ENCODE data around the gene KSR1. TPM values are rescaled to one million over a fixed set of nuclear protein-coding genes. Genes with fewer than 3 reads are reported as not detected.
A peak's percentile ranks its signal among the peaks of the same experiment; 100 is the strongest.

Gene KSR1
- polyA plus RNA-seq, 5 donors: 50.0 to 72.7 (median 53.4) TPM

GRCh38 chr17:27586203-27586721, 130.0 kb downstream of the KSR1 start:
- DNase-seq: no peak

DNA sequence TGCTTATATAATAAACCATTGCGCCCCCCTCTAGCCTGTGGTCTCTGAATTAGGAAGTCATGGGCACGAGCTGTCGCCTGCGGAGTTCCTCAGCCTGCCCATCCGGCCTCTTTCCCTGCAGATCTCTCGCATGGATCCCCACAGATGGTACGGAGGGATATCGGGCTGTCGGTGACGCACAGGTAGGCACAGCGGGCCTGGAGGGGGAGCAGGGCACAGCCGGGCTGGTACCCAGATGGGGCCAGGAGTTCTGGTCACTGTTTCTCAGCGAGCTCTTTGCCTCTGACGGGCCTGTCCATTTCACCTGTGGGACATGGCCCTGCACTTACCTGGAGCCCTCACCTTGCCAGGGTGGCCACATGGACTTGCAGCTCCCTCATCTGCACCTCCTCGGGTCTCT, 132.1 kb downstream of the KSR1 start:
- DNase-seq: no peak

- no peak for DNase-seq
These were observed 134.6 kb downstream of the KSR1 start for GRCh38 chr17:27590864-27591263.

- no peak for DNase-seq
These were observed 135.7 kb downstream of the KSR1 start for GRCh38 chr17:27591986-27592385.

DNA sequence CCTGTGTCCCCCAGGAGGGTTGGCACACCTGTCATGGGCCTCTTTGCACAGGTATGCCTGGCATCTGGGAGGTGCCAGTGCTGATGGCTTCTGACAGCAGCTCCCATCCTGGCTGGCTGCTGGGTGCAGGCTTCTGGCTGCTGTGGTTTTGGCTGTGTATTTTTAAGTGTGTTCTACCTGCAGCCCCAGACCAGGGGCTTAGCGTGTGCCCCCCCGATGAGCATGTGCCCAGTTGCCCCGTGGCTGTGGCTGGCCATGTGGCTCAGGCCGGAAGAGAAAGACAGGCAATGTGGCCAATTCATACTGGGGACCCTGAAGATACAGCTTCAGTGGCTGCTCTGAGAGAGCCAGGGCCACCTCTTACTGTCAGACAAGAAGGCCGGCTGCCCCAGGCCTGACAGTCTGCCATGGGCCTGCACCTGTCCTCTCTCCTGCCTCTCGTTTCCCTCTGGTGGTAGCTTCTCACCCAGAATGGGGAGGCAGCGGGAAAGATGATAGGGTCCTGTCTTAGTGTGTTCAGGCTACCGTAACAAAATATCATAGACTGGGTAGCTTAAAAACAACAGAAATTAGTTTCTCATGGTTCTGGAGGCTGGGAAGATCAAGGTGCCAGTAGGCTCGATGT, 137.1 kb downstream of the KSR1 start:
- DNase-seq: no peak

DNA sequence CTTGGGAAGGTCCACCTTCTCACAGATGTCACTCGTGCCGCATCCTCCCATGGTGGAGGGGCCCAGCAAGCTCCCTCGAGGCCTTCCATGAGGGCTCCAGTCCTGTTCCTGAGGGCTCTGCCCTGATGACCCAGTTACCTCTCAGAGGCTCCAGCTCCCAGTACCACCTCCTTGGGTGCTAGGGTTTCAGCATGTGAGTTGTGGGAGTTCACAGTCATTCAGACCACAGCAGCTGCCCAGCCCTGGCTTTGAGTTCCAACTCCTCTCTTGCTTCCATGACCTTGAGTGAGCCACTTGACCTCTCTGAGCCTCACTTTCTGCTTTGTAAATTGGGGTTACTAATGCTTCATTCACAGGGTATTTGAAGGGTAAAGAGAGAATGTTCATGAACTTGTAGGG, 137.6 kb downstream of the KSR1 start:
- no peak for DNase-seq

GRCh38 chr17:27595208-27595607, 139.0 kb downstream of the KSR1 start:
- no peak for DNase-seq

DNA sequence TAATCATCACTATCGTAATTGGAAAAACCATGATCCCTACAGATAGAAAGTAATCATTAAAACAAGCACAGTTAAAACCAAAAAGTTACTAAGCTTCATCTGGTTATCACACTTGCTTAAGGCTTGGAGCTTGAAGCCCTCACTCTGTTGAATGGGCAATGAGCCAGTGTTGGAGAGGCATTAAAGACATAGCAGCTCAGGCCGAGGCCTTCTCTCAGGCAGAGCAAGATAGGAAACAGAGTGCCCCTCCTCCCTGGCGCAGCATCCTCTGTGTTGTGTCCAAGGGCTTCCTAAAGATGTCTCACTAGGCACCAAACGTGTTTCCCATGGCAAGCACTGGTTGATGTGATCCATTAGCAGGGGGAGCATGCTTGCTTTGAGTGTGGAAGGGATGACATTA, 139.8 kb downstream of the KSR1 start:
- DNase-seq: peak; percentile 76 to 78

DNA sequence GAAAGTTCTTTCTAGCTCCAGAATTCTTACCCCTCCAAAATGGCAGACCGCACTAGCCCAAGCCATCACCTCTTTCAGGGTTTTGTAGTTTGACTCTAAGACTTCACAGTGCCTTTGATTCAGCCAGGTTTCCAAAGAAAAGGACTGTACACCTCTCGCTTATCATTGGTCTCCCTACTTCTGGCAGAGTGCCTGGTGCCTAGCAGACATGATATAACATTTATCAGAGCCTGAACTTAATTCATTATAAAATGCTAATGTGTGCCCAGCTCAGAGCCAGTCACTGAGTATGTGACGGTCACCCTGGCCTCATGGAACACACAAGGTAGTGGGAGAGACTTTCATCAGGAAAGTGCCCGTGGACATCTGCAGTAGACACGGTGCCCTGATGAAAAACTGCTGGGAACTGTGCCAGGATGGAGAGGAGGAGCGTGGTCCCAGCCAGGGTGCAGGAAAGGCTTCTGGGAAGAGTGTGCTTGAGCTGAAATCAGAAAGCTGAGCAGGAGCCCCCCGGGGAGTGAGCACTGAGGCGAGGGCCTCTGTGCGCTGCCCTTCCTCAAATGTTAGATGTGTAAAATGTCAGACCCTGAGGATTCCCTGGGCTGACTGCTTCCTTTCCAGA, 140.4 kb downstream of the KSR1 start:
- no peak for DNase-seq

DNA sequence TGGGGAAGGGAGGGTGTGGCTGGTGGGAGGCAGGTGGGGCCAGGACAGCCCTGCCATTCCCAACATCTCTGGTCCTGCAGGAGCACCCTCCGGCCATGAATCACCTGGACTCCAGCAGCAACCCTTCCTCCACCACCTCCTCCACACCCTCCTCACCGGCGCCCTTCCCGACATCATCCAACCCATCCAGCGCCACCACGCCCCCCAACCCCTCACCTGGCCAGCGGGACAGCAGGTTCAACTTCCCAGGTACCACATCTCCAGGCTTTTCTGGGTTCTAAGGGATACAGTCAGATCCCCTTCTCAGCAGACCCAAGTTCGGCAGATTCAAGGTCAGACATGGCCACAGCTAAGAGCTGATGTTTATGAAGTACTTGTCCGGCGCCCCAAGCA, 140.9 kb downstream of the KSR1 start:
- DNase-seq: no peak

GRCh38 chr17:27597783-27598320, 141.6 kb downstream of the KSR1 start:
- no peak for DNase-seq

GRCh38 chr17:27598337-27599050, 142.2 kb downstream of the KSR1 start:
- DNase-seq: no peak

DNA sequence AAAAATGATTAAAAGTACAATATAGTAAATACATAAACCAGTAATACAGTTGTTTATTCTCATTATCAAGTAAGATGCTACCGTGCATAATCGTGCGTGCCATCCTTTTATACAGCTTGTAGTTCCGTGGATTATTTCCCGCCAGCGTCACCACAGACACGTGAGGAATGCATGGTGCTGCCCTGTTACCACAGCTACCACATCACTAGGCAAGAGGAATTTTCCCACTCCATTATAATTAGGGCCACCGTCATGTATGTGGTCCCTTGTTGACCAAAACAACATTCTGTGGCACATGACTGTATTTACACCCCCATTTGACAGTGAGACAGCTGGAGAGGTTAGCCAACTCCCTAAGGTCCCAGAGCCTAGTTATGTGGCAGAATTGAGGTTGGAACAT, 144.2 kb downstream of the KSR1 start:
- DNase-seq: no peak

DNA sequence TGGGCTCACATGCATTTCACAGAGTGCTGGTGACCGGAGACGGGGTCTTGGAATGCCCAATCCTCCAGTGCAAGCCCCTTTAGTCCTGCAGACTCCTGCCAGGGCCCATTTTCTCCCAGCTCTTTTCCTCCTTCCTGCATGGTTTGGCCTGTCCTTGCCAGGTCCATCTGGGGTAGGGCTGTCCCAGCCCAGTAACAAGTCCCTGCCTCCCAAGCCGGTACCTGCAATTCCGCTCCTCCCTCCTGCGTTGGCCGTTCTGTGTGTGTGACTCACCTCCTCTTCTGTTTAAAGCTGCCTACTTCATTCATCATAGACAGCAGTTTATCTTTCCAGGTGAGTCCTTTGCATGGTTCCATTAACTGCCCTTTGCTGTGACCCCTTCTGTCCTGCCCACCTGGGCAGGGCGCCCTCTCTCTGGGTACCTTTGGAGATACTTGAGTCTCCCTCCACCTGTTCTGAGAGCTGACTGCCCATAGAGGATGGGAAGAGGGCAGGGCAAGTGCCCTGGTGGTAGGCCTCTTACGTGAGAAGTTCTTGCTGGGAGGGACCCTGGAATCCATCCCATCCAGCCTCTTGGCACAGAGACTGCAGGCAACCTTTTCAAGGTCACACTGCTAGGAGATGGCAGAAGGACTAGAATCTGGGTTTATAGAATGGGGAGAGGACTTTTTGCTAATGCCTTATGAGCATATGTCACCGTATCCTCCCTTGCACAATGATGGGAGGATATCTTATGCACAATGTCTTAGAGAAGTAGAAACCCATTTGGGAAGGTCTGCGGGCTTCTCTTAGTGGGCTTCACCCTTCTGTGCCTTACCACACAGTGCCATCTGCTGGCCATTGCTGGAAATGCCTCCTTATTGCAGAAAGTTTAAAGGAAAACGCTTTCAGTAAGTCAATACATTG, 145.1 kb downstream of the KSR1 start:
- peak; percentile 66 to 85 for DNase-seq

DNA sequence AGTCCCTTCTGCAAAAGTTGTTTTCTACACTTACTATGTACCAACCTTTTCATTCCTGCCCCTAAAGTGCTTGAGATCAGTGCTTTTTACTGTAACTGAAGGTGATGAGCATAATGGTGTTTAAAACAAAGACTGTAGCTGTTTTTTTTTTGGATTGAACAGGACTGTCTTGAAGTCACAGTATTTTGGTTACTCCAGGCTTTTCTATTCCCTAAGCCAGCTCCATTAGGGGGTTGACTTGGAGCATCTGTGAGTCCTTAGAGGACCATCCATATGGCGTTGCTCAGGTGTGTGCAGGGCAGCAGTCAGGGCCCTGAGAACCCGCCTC, 145.7 kb downstream of the KSR1 start:
- DNase-seq: no peak

DNA sequence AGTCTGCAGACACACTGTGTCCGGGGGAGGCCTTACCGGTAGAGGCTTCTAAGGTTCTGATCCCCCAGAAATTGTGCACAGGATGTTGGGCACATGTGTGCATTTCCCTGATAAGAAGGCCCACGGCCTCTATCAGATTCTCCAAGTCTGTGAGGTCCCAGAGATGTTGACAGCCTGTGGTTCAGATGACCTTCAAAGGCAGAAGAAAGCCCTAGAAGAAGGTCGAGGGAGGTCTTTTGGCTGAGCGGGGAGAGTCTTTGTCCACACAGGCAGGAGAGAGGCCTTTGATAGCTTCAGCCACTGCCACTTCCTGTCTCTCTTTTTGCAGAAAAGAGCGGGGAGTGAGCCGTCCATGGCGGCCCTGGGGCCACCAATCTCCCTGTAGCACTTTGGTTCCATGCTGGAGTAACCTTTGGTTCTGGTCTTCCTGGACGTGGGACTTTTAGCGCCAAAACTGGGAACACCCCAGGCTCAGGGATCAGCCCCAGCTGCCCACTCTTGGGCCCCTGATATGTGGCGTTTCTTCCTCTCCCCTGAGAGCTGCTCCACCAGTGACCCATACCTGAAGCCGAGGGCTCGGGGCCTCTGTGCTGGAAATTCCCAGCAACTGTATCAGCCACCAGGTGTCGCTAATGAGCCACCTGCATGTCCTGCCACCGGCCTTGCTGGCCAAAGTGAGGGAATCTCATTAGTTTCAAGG, 146.6 kb downstream of the KSR1 start:
- peak; percentile 47 to 52 for DNase-seq

DNA sequence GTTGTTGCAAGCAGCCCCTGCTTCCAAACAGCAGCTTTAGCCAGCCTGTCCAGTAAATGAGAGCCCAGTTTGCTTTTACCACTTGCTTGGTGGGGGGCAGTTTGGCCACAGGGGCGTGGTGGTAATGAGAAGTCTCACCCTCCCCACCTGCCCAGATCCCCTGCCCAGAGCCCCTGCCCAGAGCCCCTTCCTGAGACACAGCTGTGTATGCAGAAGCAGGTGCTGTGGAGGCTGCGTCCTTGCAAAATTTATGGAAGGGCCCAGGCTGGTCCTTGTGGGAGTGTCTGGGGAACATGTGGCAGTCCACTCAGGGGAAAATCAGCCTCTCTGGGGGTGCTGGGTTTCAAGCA, 147.1 kb downstream of the KSR1 start:
- DNase-seq: no peak

DNA sequence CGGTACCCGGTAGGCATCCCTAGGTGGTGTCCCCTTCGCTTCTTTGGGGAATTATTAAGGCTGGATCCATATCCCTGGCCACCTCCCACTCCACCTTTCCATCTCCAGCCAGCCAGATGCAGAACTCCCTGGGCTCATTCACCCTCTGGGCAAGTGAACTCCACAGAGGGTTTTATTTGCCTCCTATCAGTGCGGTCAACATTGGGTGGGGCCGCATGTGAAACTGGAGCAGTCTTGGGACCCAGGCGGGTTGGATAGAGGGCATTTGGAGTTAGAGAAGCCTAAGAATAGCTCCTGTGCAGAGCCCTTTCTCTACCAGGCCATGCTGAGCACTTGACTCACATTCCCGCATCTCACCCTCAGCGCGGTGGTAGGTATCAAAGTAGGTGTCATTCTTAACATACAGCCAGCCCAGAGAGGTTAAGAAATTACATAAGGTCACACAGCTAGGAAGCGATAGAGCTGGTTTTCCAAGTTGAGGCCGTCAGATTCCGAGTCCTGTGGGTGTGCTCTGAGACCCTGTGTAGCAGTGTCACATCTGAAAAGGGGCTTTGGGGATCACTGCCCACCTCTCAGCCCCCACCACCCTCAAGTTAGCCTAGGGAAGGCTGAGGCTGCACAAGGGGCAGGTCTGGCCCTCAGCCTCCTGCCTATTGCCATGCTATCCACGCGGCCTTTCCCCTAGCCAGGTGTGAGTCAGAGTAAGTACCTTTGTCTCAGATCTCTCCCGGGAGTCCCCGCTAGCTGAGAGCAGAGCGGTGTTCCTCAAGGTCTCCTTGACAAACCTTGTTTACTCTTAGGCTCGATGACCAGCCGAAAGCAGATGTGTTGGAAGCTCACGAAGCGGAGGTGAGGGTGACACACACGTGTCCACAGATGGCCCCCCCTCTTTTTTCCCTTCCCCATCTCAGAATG, 147.9 kb downstream of the KSR1 start:
- no peak for DNase-seq

GRCh38 chr17:27605409-27605808, 149.2 kb downstream of the KSR1 start:
- no peak for DNase-seq

DNA sequence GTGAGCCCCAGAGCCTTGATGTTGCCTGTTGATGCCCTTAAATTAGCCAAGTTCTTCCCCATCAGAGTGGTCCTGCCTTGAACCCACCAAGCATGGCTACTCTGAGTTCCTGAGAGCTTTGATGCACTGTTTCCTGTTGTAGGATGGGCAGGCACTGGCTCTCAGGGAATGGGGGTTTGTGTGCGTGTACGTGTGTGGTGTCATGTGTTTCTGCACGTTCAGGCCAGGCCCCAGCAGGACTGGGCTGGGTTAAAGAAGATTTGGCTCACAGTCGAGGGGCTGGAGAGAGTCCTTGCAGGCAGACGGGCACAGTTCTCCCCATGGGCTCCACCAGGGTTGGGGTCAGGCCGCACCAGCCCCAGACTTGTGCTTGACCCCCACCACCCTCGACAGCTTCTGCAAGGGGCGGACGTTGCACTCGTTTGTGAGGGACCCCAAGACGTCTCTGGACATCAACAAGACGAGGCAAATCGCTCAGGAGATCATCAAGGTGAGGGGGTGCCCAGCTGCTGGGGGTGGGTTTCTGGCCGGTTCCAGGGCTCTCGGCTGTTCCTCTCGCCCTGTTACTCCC, 151.4 kb downstream of the KSR1 start:
- no peak for DNase-seq

All from right lung (tissue), 5 donors.